WERI-Rb-1 (cell line): ENCODE data around the gene KLRC2.
"Not testable (repeated sequence)": the region's sequence is repeated elsewhere in the genome, so short reads cannot be mapped to it uniquely, and the experiment has no call there.

Source experiments
- DNase-seq: peaks from one replicate; pipeline ENCODE4 v3.0.0-alpha.2; 2020
- H3K27ac ChIP-seq: fragments of 250-450 bp; sonication (Bioruptor Pico); 2 replicates; pipeline ENCODE4 v1.5.1; 2020; ENCODE audit warnings: mild to moderate bottlenecking, moderate library complexity
- H3K27me3 ChIP-seq: fragments of 250-450 bp; sonication (Bioruptor Pico); 2 replicates; pipeline ENCODE4 v1.5.1; 2021; ENCODE audit warnings: mild to moderate bottlenecking, low read depth, moderate library complexity; ENCODE audit not compliant: insufficient read depth, severe bottlenecking
- H3K36me3 ChIP-seq: fragments of 250-450 bp; sonication (Bioruptor Pico); 2 replicates; pipeline ENCODE4 v1.5.1; 2020; ENCODE audit warnings: mild to moderate bottlenecking, moderate library complexity
- H3K4me3 ChIP-seq: 2 replicates; pipeline ENCODE4 v1.5.1; 2011; ENCODE audit warnings: low read depth, mild to moderate bottlenecking, control low read depth, low read length
- H3K9me3 ChIP-seq: fragments of 250-450 bp; sonication (Bioruptor Pico); 2 replicates; pipeline ENCODE4 v1.5.1; 2021; ENCODE audit warnings: mild to moderate bottlenecking, moderate library complexity; ENCODE audit not compliant: severe bottlenecking
- CTCF ChIP-seq: IDR thresholded peaks from 2 replicates; pipeline ENCODE4 v1.5.1; 2011; ENCODE audit warnings: low read depth, mild to moderate bottlenecking, control low read depth, inconsistent platforms, low read length

The KLRC2 gene

GRCh38 chr12:10455766-10456165 is 20.0 kb upstream of the KLRC2 start:
- Histone ChIP-seq H3K27me3 (no peaks in the 10 kb centered on the region), H3K9me3 (peaks cover 9% of the 10 kb centered on the region), H3K4me3 (no peak overlapping the region), H3K27ac (no peak overlapping the region), H3K36me3 (no peaks in the 10 kb centered on the region)
- TF ChIP-seq CTCF = no peak
- DNase-seq = no peak

GRCh38 chr12:10454531-10454930 is 18.7 kb upstream of the KLRC2 start:
- TF ChIP-seq CTCF = no peak
- Histone ChIP-seq H3K27ac (no peak overlapping the region), H3K27me3 (no peaks in the 10 kb centered on the region), H3K36me3 (no peaks in the 10 kb centered on the region), H3K4me3 (no peak overlapping the region), H3K9me3 (peaks cover 9% of the 10 kb centered on the region)
- DNase-seq = no peak

- TF ChIP-seq CTCF = no peak
- no peak for DNase-seq
- H3K4me3 ChIP-seq = no peak within 1 kb of the TSS
- H3K27ac ChIP-seq = no peak within 1 kb of the TSS
- peaks cover 6% of the 10 kb centered on the region for H3K9me3 ChIP-seq
- no peaks in the 10 kb centered on the region for H3K36me3 ChIP-seq
- H3K27me3 ChIP-seq = no peaks in the 10 kb centered on the region
These were observed 17.3 kb upstream of the KLRC2 start, which contains the start of gene KLRC1 for GRCh38 chr12:10453156-10453555. Gene KLRC1, minus strand, starts transcription at chr12:10453377. Its CDS starts 2,221 bp downstream, at chr12:10451156.

- Histone ChIP-seq H3K9me3 (no peaks in the 10 kb centered on the region), H3K27ac (no peak overlapping the region), H3K36me3 (no peaks in the 10 kb centered on the region), H3K4me3 (no peak overlapping the region), H3K27me3 (no peaks in the 10 kb centered on the region)
- no peak for DNase-seq
- TF ChIP-seq CTCF = no peak
These were observed 12.4 kb upstream of the KLRC2 start for GRCh38 chr12:10448236-10448635.

- H3K27me3 ChIP-seq, H3K27ac ChIP-seq, H3K9me3 ChIP-seq, H3K36me3 ChIP-seq, DNase-seq, H3K4me3 ChIP-seq: not testable (repeated sequence)
These were observed 10.2 kb upstream of the KLRC2 start for GRCh38 chr12:10446052-10446451.

GRCh38 chr12:10441144-10441543 is 5.3 kb upstream of the KLRC2 start:
- not testable (repeated sequence) for H3K9me3 ChIP-seq, H3K36me3 ChIP-seq, DNase-seq, H3K27me3 ChIP-seq, H3K27ac ChIP-seq, H3K4me3 ChIP-seq

- not testable (repeated sequence) for H3K36me3 ChIP-seq, H3K4me3 ChIP-seq, DNase-seq, H3K27me3 ChIP-seq, H3K9me3 ChIP-seq, H3K27ac ChIP-seq
These were observed 3.9 kb upstream of the KLRC2 start for GRCh38 chr12:10439608-10440274.

GRCh38 chr12:10437601-10438000 is 1.8 kb upstream of the KLRC2 start:
- not testable (repeated sequence) for H3K27me3 ChIP-seq, H3K27ac ChIP-seq, DNase-seq, H3K4me3 ChIP-seq, H3K9me3 ChIP-seq, H3K36me3 ChIP-seq

- not testable (repeated sequence) for H3K9me3 ChIP-seq, H3K27me3 ChIP-seq, H3K36me3 ChIP-seq, H3K27ac ChIP-seq, H3K4me3 ChIP-seq, DNase-seq
These were observed 5.2 kb downstream of the KLRC2 start for GRCh38 chr12:10430623-10431022.

- not testable (repeated sequence) for DNase-seq, H3K27me3 ChIP-seq, H3K4me3 ChIP-seq, H3K27ac ChIP-seq, H3K36me3 ChIP-seq, H3K9me3 ChIP-seq
These were observed 9.9 kb downstream of the KLRC2 start for GRCh38 chr12:10425938-10426337.
